ENCODE measurements around the gene RELB.
A peak's percentile ranks its signal among the peaks of the same experiment; 100 is the strongest.
"Not testable (repeated sequence)": the region's sequence is repeated elsewhere in the genome, so short reads cannot be mapped to it uniquely, and the experiment has no call there.

RELB gene

DNA sequence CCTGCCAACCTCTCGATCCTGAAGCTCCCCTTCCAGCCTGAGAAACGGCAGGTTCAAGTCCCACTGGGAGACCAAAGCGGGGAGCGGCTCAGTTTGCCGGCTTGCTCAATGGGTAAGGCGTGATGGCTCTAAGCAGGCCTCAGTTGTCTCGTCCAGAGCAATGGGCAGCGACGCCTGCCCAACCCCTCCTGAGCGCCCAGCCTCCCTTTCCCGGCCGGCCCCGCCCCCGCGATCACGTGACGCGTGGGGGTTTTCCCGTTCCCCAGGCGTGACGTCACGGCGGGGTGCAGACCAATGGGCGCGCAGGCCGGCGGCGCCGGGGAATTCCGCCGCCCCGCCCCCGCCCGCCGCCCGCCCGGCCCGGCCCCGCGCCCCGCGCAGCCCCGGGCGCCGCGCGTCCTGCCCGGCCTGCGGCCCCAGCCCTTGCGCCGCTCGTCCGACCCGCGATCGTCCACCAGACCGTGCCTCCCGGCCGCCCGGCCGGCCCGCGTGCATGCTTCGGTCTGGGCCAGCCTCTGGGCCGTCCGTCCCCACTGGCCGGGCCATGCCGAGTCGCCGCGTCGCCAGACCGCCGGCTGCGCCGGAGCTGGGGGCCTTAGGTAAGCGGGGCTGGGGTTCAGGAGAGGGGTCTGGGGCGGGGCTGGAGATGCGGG is at the start of gene RELB:
Gene RELB, plus strand, starts transcription at position 378 of the 653 bp plus-strand sequence. Its CDS starts 116 bp downstream, at position 494.
- DNase-seq: peak; percentile 79

GRCh38 chr19:44954278-44954648 is 47.0 kb upstream of the RELB start:
- DNase-seq: no peak

DNA sequence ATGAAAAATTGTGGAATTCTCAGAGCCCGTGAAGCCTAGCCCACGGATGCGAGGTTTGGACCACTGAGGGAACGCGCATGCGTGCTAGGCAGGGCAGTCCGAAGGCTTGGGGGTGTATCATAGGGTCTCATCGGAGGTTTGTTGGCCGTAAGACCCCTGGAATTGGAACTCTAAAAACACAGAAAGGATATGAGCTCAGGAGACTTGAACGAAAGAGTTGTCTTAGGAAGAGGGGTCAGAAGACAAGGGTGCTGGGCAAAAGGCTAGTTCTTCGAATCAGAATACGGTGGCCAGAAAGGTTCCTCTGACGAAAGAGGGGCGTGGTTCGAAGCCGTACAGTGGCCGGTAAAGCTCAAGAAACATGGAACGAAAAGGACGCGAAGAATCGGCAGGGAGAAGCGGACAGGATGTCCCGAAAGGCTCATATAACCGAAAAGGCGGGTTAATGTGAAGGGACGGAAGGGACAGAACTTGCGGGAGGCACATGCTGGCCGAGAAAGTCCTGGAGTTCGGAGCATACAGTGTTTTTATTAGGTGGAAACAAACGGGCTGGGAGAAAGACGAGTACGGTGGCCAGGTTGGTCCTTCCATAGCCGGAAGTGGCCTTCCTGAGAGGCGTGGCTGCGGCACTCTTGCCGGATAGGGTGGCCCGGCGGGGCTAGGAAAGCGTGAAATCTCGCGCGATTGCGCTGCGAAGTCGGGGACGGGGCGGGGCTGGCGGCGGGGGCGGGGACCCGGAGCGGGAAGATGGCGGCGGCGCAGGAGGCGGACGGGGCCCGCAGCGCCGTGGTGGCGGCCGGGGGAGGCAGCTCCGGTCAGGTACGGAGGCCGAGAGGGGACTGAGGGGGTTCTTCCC is 46.4 kb upstream of the RELB start, which contains the start of gene CLPTM1:
Gene CLPTM1, plus strand, starts transcription at position 732 of the 856 bp plus-strand sequence. Its CDS starts 16 bp downstream, at position 748.
- DNase-seq: peak; percentile 90

DNA sequence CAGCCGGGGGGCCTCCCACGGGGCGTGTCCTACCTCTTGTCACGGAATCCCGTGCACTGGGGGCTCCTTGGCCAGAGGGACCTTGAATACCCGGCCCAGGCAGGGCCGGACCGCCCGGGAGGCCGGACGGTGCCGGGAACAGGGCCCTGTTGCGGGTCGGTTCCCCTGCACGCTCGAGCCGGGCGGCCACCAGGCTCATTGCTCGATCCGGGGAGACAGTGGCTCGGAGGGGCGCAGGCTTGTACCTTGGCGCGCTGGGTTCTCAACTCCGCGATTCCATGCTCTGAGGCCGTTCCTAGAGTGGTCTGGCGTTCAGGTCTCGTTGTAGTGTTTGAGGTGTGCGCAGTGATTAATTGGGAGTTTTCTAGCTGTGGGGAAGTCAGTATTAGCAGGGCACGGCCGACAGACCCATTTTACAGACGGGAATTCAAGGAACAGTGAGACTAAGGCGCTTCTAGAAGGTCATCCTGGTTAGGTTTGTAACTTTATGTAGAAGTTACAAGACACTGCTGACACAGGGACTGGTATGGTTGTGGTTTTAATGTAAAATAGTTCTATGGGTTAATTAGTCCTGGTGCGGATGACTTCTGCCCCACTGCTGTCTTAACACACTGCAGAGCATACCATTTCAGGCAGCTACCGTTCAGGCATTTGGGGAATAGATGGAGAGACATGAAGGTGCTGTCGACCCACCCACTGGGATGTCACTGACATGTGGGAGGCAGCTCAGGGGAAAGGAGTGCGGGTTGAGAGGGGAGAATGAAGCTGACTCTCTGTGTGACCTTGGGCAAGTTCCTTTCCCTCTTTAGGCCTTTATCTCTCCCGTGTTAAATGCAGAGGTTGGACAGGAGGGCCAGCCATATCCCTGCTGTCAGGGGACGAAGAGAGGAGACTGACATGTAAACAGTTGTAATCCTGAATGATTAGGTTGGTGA is 45.5 kb upstream of the RELB start:
- no peak for DNase-seq

DNA sequence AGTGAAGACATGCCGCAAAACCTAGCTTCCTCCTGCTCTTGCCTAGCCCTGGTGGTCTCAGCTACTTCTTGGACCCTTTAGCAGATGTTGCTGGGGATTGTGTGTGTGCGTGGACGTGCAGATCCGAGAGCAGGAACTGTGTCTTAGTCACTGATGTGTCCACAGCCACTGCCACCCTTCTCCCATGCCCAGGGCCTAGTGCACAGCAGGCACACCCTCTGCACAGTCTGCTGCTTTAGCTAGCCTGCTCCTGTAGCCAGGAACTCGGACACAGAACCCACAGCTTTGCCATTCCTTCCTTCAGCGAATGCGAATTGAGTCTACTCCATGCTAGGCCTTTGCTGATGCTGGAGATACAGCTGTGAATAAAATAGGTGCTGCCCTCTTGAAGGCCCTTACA is 43.7 kb upstream of the RELB start:
- DNase-seq: no peak

DNA sequence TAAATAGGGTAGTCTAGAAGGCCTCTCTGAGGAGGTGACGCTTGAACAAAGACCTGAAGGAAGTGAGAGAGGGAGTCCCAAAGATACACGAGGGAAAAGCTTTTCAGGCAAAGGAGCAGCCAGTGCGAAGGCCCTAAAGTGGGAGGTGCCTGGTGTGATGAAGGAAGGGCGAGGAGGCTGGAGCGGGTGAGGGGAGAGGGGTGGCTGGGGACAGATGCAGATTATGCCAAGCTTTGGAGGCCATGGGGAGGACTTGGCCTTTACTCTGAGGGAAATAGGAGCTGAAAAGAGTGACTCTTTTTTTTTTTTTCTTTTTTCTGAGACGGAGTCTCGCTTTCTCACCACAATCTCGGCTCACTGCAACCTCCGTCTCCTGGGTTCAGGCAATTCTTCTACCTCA is 43.2 kb upstream of the RELB start:
- no peak for DNase-seq

- no peak for DNase-seq
Observed at GRCh38 chr19:44959691-44960090, 41.6 kb upstream of the RELB start.

DNA sequence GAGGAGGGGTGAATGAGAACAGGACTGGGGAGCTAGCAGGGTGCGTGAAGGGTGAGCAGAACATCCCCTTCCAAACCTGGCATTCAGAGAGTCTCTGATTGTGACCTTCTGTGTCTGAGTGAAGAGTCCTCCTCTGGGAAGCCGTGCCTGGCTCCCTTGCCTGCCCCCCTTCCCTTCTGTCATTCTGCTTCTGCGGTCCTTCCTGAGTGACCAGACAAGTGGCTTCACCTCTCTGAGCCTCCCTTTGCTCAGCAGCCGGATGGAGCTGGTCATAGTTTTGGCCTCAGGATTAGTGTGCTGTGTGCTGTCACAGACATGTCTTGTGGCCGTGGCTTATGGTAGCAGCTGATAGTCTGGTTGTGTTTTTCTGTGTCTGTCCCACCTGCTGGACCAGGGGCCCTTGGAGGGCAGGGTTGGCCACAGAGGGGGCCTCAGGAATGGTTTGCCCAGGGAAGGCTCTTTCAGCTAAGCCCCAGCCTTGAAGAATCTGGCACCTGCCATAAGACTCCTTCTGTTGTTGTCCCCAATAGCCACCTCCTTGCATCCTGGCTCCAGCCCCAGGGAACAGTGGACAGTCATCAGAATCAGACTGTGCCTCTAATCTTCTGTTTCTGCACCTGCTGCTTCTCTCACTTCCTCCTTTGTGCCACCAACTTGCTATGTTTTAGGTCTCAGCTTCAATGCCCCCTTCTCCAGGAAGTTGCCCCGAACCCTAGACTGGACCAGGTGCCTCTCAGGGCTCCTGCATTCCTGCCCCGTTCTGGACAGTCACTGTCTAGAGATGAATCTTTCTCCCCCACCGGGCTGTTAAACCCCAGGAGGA is 40.1 kb upstream of the RELB start:
- DNase-seq: no peak

GRCh38 chr19:44961821-44962220 is 39.4 kb upstream of the RELB start:
- DNase-seq: no peak

GRCh38 chr19:44968118-44968517 is 33.1 kb upstream of the RELB start:
- no peak for DNase-seq

- no peak for DNase-seq
Observed at GRCh38 chr19:44968670-44969069, 32.6 kb upstream of the RELB start.

DNA sequence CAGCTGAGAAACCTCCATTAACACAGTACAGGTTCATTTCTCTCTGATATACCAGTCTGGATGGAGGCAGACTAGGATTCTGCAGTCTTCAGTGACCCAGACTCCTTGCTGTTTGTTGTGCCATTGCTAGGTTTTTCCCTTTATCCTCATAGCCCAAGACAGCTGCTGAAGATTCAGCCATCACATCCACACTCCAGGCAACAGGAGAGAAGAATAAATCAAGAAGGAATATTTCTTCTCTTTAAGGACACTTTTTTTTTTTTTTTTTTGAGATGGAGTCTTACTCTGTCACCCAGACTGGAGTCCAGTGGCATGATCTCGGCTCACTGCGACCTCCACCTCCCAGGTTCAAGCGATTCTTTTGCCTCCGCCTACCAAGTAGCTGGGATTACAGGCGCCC is 31.8 kb upstream of the RELB start:
- DNase-seq: no peak

DNA sequence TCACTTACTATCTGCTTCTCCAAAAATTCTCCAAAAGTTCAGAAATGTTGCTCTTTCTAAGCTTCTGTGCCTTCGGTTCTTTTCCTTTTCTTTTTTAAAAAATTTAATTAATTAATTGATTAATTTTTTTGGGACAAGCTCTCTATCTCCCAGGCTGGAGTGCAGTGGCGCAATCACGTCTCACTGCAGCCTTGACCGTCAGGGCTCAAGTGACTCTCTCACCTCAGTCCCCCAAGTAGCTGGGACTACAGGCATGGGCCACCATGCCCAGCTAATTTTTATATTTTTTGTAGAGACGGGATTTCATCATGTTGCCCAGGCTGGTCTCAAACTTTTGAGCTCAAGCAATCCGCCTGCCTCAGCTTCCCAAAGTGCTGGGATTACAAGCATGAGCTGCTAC is 29.8 kb upstream of the RELB start:
- not testable (repeated sequence) for DNase-seq

GRCh38 chr19:44972802-44973201 is 28.5 kb upstream of the RELB start:
- no peak for DNase-seq

DNA sequence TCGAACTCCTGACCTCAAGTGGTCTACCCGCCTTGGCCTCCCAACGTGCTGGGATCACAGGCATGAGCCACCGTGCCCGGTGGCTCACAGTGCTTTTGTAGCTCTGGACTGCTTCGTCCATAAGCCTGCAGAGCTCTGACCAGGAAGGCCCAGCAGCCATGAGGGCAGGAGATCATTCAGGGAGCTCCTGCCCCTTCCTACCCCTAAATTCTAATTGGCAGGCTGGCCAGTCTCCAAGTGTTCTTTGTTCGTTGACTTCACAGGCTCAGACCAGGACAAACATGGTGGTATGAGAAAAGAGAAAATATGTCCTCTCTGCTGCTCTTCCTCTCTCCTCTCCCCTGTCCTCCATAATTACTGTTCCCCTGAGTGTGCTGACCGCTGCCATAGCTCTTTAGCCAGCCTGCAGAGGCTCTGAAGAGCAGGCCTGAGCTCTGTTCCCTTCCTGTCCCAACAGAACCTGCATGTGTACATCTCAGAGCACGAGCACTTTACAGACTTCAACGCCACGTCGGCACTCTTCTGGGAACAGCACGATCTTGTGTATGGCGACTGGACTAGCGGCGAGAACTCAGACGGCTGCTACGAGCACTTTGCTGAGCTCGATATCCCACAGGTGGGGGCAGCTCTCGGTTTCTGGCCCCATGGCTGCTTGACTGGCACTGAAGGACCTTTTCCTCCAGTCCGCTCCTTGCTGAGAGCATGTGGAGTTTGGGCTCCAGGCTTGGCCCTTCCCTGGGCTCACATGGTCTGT is 27.1 kb upstream of the RELB start:
- DNase-seq: no peak

DNA sequence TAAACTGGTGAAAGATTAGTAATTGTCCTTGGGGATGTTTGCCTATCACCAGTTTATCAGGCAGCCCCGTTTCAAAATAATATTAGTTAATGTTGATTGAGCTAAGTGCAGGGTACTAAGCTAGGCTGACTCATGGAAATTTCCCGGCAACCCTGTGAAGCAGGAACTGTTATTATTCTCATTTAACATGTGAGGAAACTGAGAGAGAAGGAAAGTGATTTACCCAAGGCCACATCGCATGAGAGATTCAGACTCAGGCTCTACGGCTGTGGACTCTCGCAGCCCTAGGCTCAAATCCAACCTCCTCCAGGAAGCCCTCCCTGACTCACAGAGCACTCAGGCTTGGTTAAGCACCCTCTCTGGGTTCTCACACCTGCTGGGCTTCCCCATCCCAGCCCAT is 26.4 kb upstream of the RELB start:
- DNase-seq: no peak

GRCh38 chr19:44975444-44975843 is 25.8 kb upstream of the RELB start:
- no peak for DNase-seq

DNA sequence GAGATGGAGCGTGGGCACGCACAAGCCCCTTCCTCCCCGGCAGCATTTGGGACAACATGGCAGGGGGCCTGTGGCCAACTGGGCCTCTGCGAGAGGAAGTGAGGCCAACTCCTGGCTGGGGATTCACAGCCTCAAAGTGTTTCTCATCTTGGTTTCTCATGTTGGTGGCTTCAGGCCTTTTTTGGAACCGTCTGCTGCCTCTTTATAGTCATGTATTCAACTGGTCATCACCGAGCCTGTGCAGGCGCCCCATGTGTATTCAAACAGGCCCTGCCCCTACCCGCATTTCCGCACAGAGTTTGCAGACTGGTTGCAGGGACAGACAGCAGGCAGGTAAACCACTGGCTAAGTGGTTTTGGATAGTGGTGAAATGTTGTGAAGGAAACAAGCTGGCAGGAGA is 17.3 kb upstream of the RELB start:
- DNase-seq: no peak

DNA sequence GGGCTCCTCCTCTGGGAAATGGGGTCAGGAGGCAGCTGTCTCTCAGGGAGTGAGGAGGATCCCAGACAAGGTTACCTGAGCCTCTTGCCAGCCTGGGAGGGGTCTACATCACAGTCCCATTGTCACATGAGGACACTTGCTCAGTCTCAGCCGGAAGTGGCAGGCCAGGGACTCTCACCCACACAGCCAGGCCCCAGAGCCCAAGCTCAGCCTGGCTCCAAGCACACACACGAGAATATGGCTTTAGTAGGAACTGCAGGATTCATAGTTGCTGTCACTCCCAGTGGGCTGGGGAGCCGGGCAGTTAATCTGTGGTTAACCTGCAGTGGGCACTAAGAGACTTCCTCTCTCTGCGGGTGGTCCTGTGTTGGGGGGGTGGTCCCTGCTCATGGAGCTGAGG is 15.8 kb upstream of the RELB start:
- no peak for DNase-seq

DNA sequence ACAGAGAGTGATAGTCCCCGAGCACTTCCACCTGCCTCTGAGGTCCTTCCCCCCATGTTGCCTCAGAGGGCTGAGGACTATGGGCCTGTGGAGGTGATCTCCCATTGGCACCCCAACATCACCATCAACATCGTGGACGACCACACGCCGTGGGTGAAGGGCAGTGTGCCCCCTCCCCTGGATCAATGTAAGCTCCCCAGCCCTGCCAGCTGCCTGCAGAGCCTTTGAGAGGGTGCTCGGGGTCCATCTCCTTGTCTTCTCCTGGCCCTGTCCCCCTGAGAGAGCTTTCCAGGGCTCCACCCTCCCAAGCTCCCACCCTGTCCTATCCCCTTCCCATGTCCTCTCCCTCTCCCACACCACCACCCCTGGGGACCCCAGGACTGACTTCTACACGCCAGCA is 14.9 kb upstream of the RELB start:
- DNase-seq: no peak

GRCh38 chr19:44987148-44987675 is 14.1 kb upstream of the RELB start:
- DNase-seq: no peak
